MG63 (cell line): ENCODE data around the gene ARID1B. TPM values are rescaled to one million over a fixed set of nuclear protein-coding genes. Genes with fewer than 3 reads are reported as not detected.

Experiments used
- DNase-seq: peaks from one replicate; pipeline ENCODE4 v3.0.0-alpha.2; 2020
- H3K27me3 ChIP-seq: fragments of 250-450 bp; sonication (Bioruptor Pico); 2 replicates; pipeline ENCODE4 v1.5.1; 2020; ENCODE audit warnings: mild to moderate bottlenecking, moderate library complexity
- H3K36me3 ChIP-seq: fragments of 250-450 bp; sonication (Bioruptor Pico); 2 replicates; pipeline ENCODE4 v1.5.1; 2020; ENCODE audit warnings: mild to moderate bottlenecking, moderate library complexity
- H3K4me3 ChIP-seq: fragments of 250-450 bp; sonication (Bioruptor Pico); 2 replicates; pipeline ENCODE4 v1.5.1; 2020; ENCODE audit warnings: mild to moderate bottlenecking, moderate library complexity
- H3K9me3 ChIP-seq: fragments of 250-450 bp; sonication (Bioruptor Pico); 2 replicates; pipeline ENCODE4 v1.5.1; 2020; ENCODE audit warnings: mild to moderate bottlenecking, moderate library complexity
- total RNA-seq: library from RNA; depleted of rRNA; stranded (reverse); fragments of >200 nt; shearing (Covaris generic); gene quantifications from 2 replicates; pipeline ENCODE4 v1.2.3, GENCODE V29; 2014; ENCODE audit warnings: low replicate concordance

ARID1B gene
- total RNA-seq, 1 experiment from 2014 or later: 9.9 TPM

DNA sequence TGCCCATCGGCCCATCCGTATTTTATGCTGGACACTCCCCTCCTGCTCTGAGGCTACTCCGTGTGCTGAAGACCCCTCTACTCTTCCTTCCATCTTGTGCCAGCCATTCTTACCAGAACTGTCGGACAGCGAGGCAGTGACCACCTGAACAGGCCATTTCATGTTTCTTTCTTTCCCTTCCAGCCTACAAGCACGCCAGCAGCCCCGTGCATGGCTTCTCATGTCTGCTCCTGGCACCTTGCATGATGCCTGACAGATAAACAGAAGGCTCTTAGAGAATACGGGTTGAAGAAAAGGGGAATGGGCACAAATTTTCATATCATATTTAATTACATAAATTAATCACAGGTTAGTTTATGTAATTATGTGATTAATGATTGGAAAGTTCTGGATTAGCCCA lies 95.7 kb downstream of the ARID1B start:
- Histone ChIP-seq H3K4me3 (no peak overlapping the region), H3K27me3 (no peaks in the 10 kb centered on the region), H3K9me3 (no peaks in the 10 kb centered on the region), H3K36me3 (no peaks in the 10 kb centered on the region)
- DNase-seq: no peak

- Histone ChIP-seq H3K36me3 (no peaks in the 10 kb centered on the region), H3K27me3 (no peaks in the 10 kb centered on the region), H3K9me3 (no peaks in the 10 kb centered on the region), H3K4me3 (no peak overlapping the region)
- no peak for DNase-seq
Measured at GRCh38 chr6:156873654-156874380, 96.6 kb downstream of the ARID1B start.

GRCh38 chr6:156875062-156875461 lies 97.9 kb downstream of the ARID1B start:
- Histone ChIP-seq H3K4me3 (no peak overlapping the region), H3K9me3 (no peaks in the 10 kb centered on the region), H3K27me3 (no peaks in the 10 kb centered on the region), H3K36me3 (no peaks in the 10 kb centered on the region)
- no peak for DNase-seq

DNA sequence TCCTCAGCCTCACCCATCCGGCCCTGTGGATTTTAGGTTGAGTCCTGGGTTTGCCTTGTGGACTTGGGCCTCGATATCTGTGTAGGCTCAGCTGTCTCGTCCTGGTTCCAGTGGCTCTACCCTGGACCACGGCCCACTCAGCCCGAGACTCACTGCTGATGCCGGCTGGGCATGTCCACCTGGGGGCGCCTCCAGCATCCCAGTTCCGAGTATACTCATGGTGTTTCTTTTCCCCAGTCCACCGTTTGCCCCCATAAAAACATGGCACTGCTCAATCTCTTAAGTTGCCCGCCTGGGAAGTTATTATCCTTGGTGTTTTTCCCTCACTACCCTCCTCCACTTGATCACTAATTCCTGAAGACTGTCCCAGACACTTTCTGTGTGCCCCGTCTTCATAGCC lies 99.1 kb downstream of the ARID1B start:
- peak; percentile 10 for DNase-seq
- Histone ChIP-seq H3K9me3 (no peaks in the 10 kb centered on the region), H3K36me3 (no peaks in the 10 kb centered on the region), H3K27me3 (no peaks in the 10 kb centered on the region), H3K4me3 (no peak overlapping the region)

GRCh38 chr6:156877126-156877863 lies 100.1 kb downstream of the ARID1B start:
- H3K36me3 ChIP-seq: no peaks in the 10 kb centered on the region
- no peak for DNase-seq
- no peaks in the 10 kb centered on the region for H3K9me3 ChIP-seq
- H3K27me3 ChIP-seq: no peaks in the 10 kb centered on the region
- H3K4me3 ChIP-seq: no peak overlapping the region

GRCh38 chr6:156878681-156879080 lies 101.5 kb downstream of the ARID1B start:
- no peaks in the 10 kb centered on the region for H3K27me3 ChIP-seq
- no peak for DNase-seq
- no peaks in the 10 kb centered on the region for H3K36me3 ChIP-seq
- no peaks in the 10 kb centered on the region for H3K9me3 ChIP-seq
- H3K4me3 ChIP-seq: no peak overlapping the region

DNA sequence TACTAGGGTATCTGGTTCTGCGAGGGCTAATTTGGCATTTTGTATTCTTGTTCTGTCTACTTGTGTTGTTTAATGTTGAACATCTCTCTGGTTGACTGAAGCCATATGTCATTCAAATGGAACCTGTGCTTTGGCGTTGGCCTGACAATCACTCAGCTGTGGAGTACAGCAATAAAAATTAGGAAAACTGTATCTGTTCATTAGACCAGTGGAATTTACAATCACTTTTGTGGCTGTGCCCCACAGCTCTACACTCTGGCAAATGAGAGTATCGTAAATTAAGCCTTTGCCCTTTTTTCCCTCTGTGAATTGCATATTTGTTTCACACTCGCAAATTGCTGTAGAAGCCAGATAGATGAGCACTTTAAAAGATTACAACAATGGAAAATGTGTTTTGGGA lies 102.0 kb downstream of the ARID1B start:
- H3K27me3 ChIP-seq: no peaks in the 10 kb centered on the region
- no peaks in the 10 kb centered on the region for H3K9me3 ChIP-seq
- no peak for DNase-seq
- H3K4me3 ChIP-seq: no peak overlapping the region
- H3K36me3 ChIP-seq: no peaks in the 10 kb centered on the region

- H3K36me3 ChIP-seq: no peaks in the 10 kb centered on the region
- DNase-seq: no peak
- no peaks in the 10 kb centered on the region for H3K27me3 ChIP-seq
- H3K4me3 ChIP-seq: no peak overlapping the region
- no peaks in the 10 kb centered on the region for H3K9me3 ChIP-seq
Measured at GRCh38 chr6:156879591-156879990, 102.4 kb downstream of the ARID1B start.

DNA sequence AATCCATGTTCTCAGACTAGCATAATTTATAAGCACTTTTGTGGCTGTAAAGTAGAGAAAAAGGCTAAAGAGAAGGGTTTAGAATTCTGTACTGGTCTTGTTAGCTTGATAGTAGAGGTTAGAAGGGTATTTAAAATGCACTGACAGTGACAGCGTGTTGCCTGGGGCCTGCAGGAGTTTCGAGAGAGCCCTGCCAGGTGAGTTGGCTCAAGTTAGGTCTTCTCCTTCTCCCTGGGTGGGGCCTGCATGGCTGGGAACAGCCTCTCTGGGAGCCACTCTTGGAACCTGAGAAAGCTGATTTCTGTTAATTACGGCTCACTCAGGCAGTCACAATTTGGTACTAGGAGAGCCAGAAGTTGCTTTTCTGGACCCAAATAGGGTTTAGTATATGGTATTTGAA lies 103.7 kb downstream of the ARID1B start:
- DNase-seq: no peak
- H3K36me3 ChIP-seq: no peaks in the 10 kb centered on the region
- no peak overlapping the region for H3K4me3 ChIP-seq

GRCh38 chr6:156881687-156882629 lies 104.8 kb downstream of the ARID1B start:
- H3K4me3 ChIP-seq: no peak overlapping the region
- H3K9me3 ChIP-seq: no peaks in the 10 kb centered on the region
- H3K36me3 ChIP-seq: no peaks in the 10 kb centered on the region
- no peaks in the 10 kb centered on the region for H3K27me3 ChIP-seq
- DNase-seq: no peak

More for the DNA sequence above, 103.7 kb downstream of the ARID1B start:
- Histone ChIP-seq H3K27me3 (no peaks in the 10 kb centered on the region), H3K9me3 (no peaks in the 10 kb centered on the region)

DNA sequence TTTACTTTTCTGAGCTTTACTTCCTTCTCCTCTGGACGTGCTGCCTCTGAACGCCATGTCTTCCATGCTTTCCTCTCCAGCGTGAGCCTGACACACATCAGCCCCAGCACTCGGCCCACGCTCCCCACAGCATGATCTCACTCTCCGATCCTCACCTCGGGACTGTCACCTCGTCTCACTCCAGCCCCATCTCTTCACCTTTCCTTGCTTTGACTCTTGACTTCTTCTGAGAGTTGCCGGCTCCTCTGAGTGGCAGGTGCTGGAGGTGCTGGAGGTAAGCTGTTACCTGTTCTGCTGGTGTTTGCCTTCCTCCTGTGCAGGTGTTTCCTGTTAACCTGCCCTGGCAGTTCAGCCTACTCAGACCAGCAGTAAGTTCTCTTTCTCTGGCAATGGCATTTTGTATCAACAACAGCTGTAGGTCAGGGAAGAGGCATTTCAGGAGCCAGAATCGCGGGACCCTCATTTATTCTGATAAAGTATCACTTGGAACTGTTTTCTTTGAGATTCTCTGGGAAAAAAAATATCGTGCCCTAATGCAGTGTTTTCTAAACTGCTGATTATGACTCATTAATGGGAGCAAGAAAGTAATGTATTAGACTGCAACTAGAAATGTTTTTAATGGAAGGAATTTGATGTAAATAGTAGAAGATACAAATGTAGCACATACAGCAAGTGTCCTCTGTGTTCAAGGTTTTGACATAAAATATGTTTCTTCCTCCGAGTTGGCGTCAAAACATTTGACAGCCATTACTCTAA lies 106.5 kb downstream of the ARID1B start:
- no peak for DNase-seq

DNA sequence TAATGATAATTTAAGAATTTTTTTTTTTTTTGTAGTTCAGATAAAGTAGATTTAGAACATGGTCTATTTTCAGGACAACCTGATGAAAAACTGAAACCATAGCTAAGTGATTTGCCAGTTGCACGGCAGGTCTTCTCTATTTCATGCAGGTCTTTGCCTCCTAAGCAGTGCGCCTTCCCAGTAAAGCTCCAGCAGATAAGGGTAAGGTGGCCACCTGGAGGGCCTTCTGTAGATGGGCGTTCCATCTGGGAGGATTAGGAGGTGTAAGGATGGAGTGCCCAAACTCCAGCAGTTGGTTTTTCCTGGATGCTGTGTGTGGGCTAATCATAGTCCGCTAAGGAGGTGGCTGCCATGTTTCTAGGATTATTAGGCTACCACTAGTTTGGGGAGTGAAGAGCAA lies 107.1 kb downstream of the ARID1B start:
- no peaks in the 10 kb centered on the region for H3K9me3 ChIP-seq
- no peaks in the 10 kb centered on the region for H3K27me3 ChIP-seq
- no peak for DNase-seq
- H3K36me3 ChIP-seq: no peaks in the 10 kb centered on the region
- H3K4me3 ChIP-seq: no peak overlapping the region

More for the DNA sequence above, 106.5 kb downstream of the ARID1B start:
- Histone ChIP-seq H3K27me3 (no peaks in the 10 kb centered on the region), H3K36me3 (no peaks in the 10 kb centered on the region), H3K9me3 (no peaks in the 10 kb centered on the region), H3K4me3 (no peak overlapping the region)

- H3K27me3 ChIP-seq: no peaks in the 10 kb centered on the region
- no peak for DNase-seq
- H3K36me3 ChIP-seq: no peaks in the 10 kb centered on the region
- no peak overlapping the region for H3K4me3 ChIP-seq
- no peaks in the 10 kb centered on the region for H3K9me3 ChIP-seq
Measured at GRCh38 chr6:156885562-156885961, 108.4 kb downstream of the ARID1B start.

GRCh38 chr6:156886409-156886808 lies 109.2 kb downstream of the ARID1B start:
- H3K36me3 ChIP-seq: no peaks in the 10 kb centered on the region
- H3K9me3 ChIP-seq: no peaks in the 10 kb centered on the region
- no peaks in the 10 kb centered on the region for H3K27me3 ChIP-seq
- DNase-seq: no peak
- H3K4me3 ChIP-seq: no peak overlapping the region

GRCh38 chr6:156887623-156888269 lies 110.6 kb downstream of the ARID1B start:
- Histone ChIP-seq H3K4me3 (no peak overlapping the region), H3K36me3 (no peaks in the 10 kb centered on the region), H3K9me3 (no peaks in the 10 kb centered on the region), H3K27me3 (no peaks in the 10 kb centered on the region)
- no peak for DNase-seq

- Histone ChIP-seq H3K4me3 (no peak overlapping the region), H3K9me3 (no peaks in the 10 kb centered on the region), H3K27me3 (no peaks in the 10 kb centered on the region), H3K36me3 (no peaks in the 10 kb centered on the region)
- DNase-seq: no peak
Measured at GRCh38 chr6:156889469-156889868, 112.3 kb downstream of the ARID1B start.
